Stimulated activated CD4-positive, alpha-beta T cell treated with anti-CD3 and anti-CD28 coated beads, TNF-alpha, amount 100 ng/mL, for 4 hours (primary cell): ENCODE measurements around the gene KRT75.

Experiments
- DNase-seq, 3 experiments: peaks; one replicate each; pipeline ENCODE4 v3.0.0-alpha.2; 2020; ENCODE audit warnings: low read depth in 3 of 3

The KRT75 gene

DNA sequence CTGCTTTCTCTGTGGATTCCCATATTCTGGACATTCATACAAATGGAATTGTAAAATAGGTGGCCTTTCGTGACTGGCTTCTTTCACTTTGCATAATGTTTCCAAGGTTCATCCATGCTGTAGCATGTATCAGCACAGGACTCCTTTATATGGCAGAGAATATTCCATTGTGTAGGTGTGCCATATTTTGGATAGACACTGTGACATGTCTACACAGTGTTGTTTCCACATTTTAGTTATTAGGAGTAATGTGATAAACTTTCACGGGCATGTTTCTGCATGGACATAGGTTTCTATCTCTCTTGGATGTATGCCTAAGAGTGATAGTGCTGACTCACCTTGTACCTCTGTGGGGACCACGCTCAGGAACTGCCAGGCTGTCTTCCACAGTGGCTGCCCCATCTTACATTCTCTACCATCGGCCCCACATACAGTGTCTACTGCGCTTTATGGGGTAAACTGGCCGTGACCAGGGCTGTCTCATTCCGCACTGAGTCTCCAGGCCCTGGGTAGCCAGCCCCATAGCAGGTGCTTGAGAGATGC is 41.6 kb downstream of the KRT75 start:
- no peak for DNase-seq

GRCh38 chr12:52391618-52392002 is 42.6 kb downstream of the KRT75 start:
- no peak for DNase-seq

- no peak for DNase-seq
These were observed 43.2 kb downstream of the KRT75 start for GRCh38 chr12:52390739-52391617.

DNA sequence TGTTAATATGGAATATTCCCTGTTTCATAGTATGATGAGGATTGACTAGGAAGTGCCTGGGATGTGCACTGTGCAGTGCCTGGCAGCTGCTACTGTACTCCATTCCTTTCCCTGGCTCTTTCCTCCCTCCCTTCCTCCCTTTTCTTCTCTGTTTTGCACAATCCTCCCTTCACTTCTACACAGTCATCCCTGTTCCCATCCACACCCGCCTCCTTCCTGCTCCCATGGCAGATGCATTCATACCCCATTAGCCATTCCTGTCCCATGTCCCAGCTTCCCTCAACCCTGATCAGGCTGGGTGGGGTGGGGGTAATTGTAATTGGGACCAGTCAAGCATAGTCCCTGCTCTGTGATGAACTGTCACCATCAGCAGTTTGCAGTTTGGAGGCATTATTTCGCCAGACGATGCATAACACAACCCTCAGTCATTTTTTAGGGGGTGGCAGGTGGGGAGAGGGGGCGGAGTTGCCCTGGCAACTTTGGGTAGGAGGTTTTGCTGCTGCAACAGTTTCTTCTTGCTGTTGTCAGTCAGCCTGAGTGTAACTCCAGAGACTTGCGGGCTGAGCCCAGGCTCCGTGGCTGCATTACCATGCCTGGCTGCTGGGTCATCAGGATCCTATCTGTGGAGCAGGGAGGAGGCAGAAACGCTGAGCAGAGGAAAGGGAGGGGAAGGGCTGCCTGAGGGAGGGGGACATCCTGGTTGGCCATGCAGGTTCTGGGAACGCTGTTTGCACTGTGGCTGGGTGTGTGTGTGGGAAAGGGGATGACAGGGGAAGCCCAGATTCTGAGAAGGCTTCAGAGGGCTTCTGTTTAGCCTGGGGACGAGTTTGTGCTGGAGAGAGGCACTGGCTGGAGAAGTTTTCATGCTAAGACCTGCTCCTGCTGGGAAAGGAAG is 44.6 kb downstream of the KRT75 start:
- no peak for DNase-seq

GRCh38 chr12:52387859-52388258 is 46.3 kb downstream of the KRT75 start:
- DNase-seq = no peak

GRCh38 chr12:52385226-52385702 is 48.9 kb downstream of the KRT75 start, which contains the start of gene KRT84:
Gene KRT84, minus strand, starts transcription at chr12:52385652. Its CDS starts 67 bp downstream, at chr12:52385585.
- DNase-seq = no peak

- no peak for DNase-seq
These were observed 50.8 kb downstream of the KRT75 start for GRCh38 chr12:52383331-52383730.

DNA sequence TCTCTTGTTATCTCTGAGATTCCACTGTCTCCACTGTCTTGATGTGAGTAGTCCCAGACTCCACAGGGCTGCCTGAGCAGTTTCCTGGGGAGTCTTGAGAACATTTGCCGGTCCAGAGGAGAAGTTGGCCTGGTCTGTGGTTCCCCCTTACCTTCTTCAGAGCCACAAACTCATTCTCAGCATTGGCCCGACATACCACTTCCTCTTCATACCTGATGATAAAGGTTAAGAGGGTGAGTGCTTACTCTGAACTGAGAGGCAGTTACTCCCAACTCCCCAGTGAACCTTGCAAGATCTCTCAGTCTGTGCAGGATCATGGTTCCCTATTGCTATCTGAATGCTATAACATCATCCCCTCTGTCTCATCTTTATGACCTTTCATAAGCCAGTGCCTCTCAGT is 51.3 kb downstream of the KRT75 start:
- DNase-seq = no peak

DNA sequence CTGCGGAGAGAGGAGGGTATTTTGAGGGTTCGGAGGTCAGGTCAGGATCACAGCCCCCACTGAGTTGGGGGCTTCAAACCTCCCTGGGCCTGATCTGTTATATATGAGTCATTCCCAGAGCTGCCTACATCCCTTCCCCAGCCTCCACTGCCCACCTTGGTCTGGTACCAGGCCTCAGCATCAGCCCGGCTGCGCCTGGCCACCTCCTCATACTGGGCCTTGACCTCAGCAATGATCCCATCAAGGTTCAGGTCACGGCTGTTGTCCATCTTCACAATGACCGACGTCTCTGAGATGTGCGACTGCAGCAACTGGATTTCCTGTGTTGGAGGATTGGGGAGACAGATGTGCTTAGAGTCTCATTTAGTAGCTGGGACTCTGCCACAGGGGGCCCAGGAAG is 53.0 kb downstream of the KRT75 start:
- no peak for DNase-seq

GRCh38 chr12:52380271-52380694 is 53.9 kb downstream of the KRT75 start:
- DNase-seq = no peak

DNA sequence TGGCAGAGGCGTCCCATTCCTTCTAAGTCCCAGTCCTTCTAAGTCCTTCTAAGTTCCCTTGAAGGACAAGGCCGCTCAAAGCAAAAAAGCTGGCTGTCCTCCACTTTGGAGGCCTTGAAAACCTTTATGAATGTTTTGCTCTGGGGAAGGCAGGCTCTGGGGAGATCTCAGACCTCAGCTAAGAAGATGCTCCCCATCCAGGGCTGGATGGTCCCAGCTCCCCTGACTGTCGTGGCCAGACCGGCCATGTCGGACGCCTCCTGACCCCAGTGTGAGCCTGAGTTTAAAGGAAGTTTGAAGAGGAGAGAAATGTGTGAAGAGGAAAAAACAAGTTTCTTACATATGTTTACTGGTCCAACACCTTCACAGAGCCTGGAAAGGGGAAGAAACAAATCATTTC is 54.6 kb downstream of the KRT75 start:
- DNase-seq = no peak

- DNase-seq = no peak
These were observed 56.1 kb downstream of the KRT75 start for GRCh38 chr12:52378091-52378490.

GRCh38 chr12:52377266-52377665 is 56.9 kb downstream of the KRT75 start:
- DNase-seq = no peak
